Ovary (tissue), 9 donors: ENCODE measurements around the gene GPSM1. TPM values are rescaled to one million over a fixed set of nuclear protein-coding genes. Genes with fewer than 3 reads are reported as not detected.

Experiments used
- DNase-seq, 5 donors: peaks; one replicate each; pipeline ENCODE4 v3.0.0-alpha.2; 2019 to 2020
- H3K27ac ChIP-seq, 2 donors: fragments of 200-600 bp; one replicate each; pipeline versions ENCODE4 v1.5.1 to v1.8.0; 2019 to 2022
- H3K27me3 ChIP-seq: fragments of 200-600 bp; one replicate; pipeline ENCODE4 v1.8.0; 2022
- H3K36me3 ChIP-seq: fragments of 200-600 bp; sonication (generic); one replicate; pipeline ENCODE4 v1.5.1; 2019
- H3K4me1 ChIP-seq: one replicate; pipeline ENCODE4 v1.8.1; 2013; ENCODE audit warnings: mild to moderate bottlenecking, moderate library complexity; ENCODE audit not compliant: insufficient read depth
- H3K4me3 ChIP-seq: fragments of 200-600 bp; sonication (generic); one replicate; pipeline ENCODE4 v1.5.1; 2017
- H3K9me3 ChIP-seq, 2 donors: fragments of 200-600 bp in 1 of 2; sonication (generic) in 1 of 2; one replicate each; pipeline versions ENCODE4 v1.5.1 to v1.8.1; 2013 to 2019; ENCODE audit warnings: mild to moderate bottlenecking in 1 of 2, moderate library complexity in 1 of 2
- CTCF ChIP-seq, 3 donors: fragments of 450-650 bp in 2 of 3; fragments of 200-600 bp in 1 of 3; IDR thresholded peaks; one replicate each; pipeline versions ENCODE4 v1.5.1 to v1.8.0; 2016 to 2022; ENCODE audit warnings: antibody characterized with exemption in 3 of 3, mild to moderate bottlenecking in 1 of 3
- EP300 ChIP-seq: sonication (generic); formaldehyde crosslinking; IDR thresholded peaks from one replicate; pipeline ENCODE4 v1.6.1; 2017; ENCODE audit warnings: antibody characterized with exemption
- POLR2A ChIP-seq: fragments of 450-650 bp; IDR thresholded peaks from one replicate; pipeline ENCODE4 v1.6.1; 2017; ENCODE audit warnings: antibody characterized with exemption, mild to moderate bottlenecking, moderate library complexity
- WGBS, 3 donors: extraction: QIAGEN DNeasy Blood & Tissue Kit in 1 of 3; methylation state at CpG; one replicate each; pipeline versions ENCODE4 v1.1.5 to v1.1.7; 2013 to 2017; 5-methylcytosine and 5-hydroxymethylcytosine counted together
- intact Hi-C, 4 donors: fragments of 100-400 bp; cut with DNase I; formaldehyde crosslinking; loops; one replicate each; pipeline versions ENCODE4 v1.11.0 to v1.15.1; 2022 to 2023
- polyA plus RNA-seq, 2 donors: library from polyadenylated mRNA; stranded (reverse); fragments of 200-250 nt in 1 of 2; fragments of 350-450 nt in 1 of 2; fragmentation: Illumina TruSeq in 1 of 2; extraction: RNeasy Lipid Tissue Mini Kit (QIAGEN cat#74804) in 1 of 2; gene quantifications; one replicate each; pipeline ENCODE4 v1.2.3, GENCODE V29; 2013 to 2014
- total RNA-seq, 7 donors: library from RNA; depleted of rRNA in 2 of 7; stranded (reverse); fragments of >200 nt in 2 of 7; fragmentation: NEBNext Ultra II Directional in 3 of 7; extraction: Animal tissue kit (Norgen Biotek cat#: 25700) in 3 of 7; gene quantifications; one replicate each; pipeline versions ENCODE4 v1.1.0 to v1.2.4, GENCODE V29; 2016 to 2023
- donor health status: DM: no; HTN: no; CAD: no; lungs with moderate emphysema.
- donor health status: DM: no; HTN: no; CAD: no.
- donor health status: Bipolar disorder and iron deficiency.
- donor health status: DM: yes; HTN: yes; CAD: no.
- donor health status: DM: no; HTN: no; CAD: no.
- donor health status: DM: yes; HTN: yes; CAD: no.

GPSM1 gene
- total and polyA plus RNA-seq, 9 donors, result 0.57 to 65.4 (median 36.3) TPM

- H3K27ac ChIP-seq, result peak overlapping the region in 1 of 2 donors; percentile 32
- H3K27me3 ChIP-seq, result no peaks in the 10 kb centered on the region
- no peak for TF ChIP-seq CTCF (IDR thresholded peaks at IDR 0.05)
- no peak for TF ChIP-seq EP300
- TF ChIP-seq POLR2A, result no peak
- intact Hi-C loops, result no loop called here
- no peaks in the 10 kb centered on the region for H3K9me3 ChIP-seq
- no peaks in the 10 kb centered on the region for H3K36me3 ChIP-seq
- H3K4me3 ChIP-seq, result no peak overlapping the region
- 38 to 58% (median 48%) methylated on average over 10 to 17 of the region's 17 CpGs for WGBS, 3 donors
- H3K4me1 ChIP-seq, result peaks cover 3% of the 10 kb centered on the region
- DNase-seq, result peak in 3 of 5 donors; percentile 50 to 68 (median 60)
Observed at GRCh38 chr9:136354592-136355085, 27.3 kb downstream of the GPSM1 start.

GRCh38 chr9:136355616-136356557 lies 28.5 kb downstream of the GPSM1 start:
- WGBS, 3 donors, result 69 to 87% (median 75%) methylated on average over 32 to 54 of the region's 54 CpGs
- intact Hi-C loops, result no loop called here
- TF ChIP-seq POLR2A, result no peak
- no peak for TF ChIP-seq EP300
- no peak overlapping the region for H3K4me3 ChIP-seq
- H3K9me3 ChIP-seq, result no peaks in the 10 kb centered on the region
- peak overlapping the region in 1 of 2 donors; percentile 38 for H3K27ac ChIP-seq
- no peak for DNase-seq
- no peaks in the 10 kb centered on the region for H3K36me3 ChIP-seq
- H3K27me3 ChIP-seq, result no peaks in the 10 kb centered on the region
- H3K4me1 ChIP-seq, result peaks cover 6% of the 10 kb centered on the region

- WGBS, 3 donors, result 82 to 85% (median 84%) methylated on average over 19 to 22 of the region's 22 CpGs
- Histone ChIP-seq H3K27me3 (no peaks in the 10 kb centered on the region), H3K4me3 (no peak overlapping the region), H3K9me3 (no peaks in the 10 kb centered on the region), H3K36me3 (no peaks in the 10 kb centered on the region), H3K4me1 (peaks cover 7% of the 10 kb centered on the region), H3K27ac (no peak overlapping the region)
- TF ChIP-seq EP300 (no peak), POLR2A (no peak), CTCF (IDR thresholded peaks at IDR 0.05) (no peak)
- DNase-seq, result no peak
- intact Hi-C loops, result no loop called here
Observed at GRCh38 chr9:136357202-136357725, 29.9 kb downstream of the GPSM1 start.

GRCh38 chr9:136358016-136358415 lies 30.7 kb downstream of the GPSM1 start:
- H3K27ac ChIP-seq, result no peak overlapping the region
- no peak for DNase-seq
- H3K9me3 ChIP-seq, result no peaks in the 10 kb centered on the region
- no peaks in the 10 kb centered on the region for H3K36me3 ChIP-seq
- WGBS, 3 donors, result 75 to 87% (median 83%) methylated on average over 16 to 29 of the region's 29 CpGs
- intact Hi-C loops, result no loop called here
- no peak overlapping the region for H3K4me3 ChIP-seq
- peaks cover 10% of the 10 kb centered on the region for H3K4me1 ChIP-seq
- no peaks in the 10 kb centered on the region for H3K27me3 ChIP-seq
- TF ChIP-seq POLR2A (no peak), EP300 (no peak), CTCF (IDR thresholded peaks at IDR 0.05) (no peak)

GRCh38 chr9:136358888-136359287 lies 31.5 kb downstream of the GPSM1 start:
- peaks cover 8% of the 10 kb centered on the region for H3K4me1 ChIP-seq
- intact Hi-C loops, result no loop called here
- no peaks in the 10 kb centered on the region for H3K27me3 ChIP-seq
- DNase-seq, result no peak
- WGBS, 3 donors, result 55 to 68% (median 58%) methylated on average over 2 of the region's 2 CpGs
- no peak overlapping the region for H3K4me3 ChIP-seq
- TF ChIP-seq EP300 (no peak), CTCF (IDR thresholded peaks at IDR 0.05) (no peak), POLR2A (no peak)
- no peak overlapping the region for H3K27ac ChIP-seq
- no peaks in the 10 kb centered on the region for H3K9me3 ChIP-seq
- H3K36me3 ChIP-seq, result no peaks in the 10 kb centered on the region
